ENCODE measurements around the gene PLXNB3.

- no peak for TF ChIP-seq CTCF (IDR thresholded peaks at IDR 0.05; ENCODE audit: poor library complexity, severe bottlenecking)
- TF ChIP-seq POLR2AphosphoS5 (IDR thresholded peaks at IDR 0.05): no peak
- no peak for TF ChIP-seq MXI1 (conservative IDR thresholded peaks at IDR 0.05; ENCODE audit: poor library complexity, severe bottlenecking)
- TF ChIP-seq EP300 (conservative IDR thresholded peaks at IDR 0.05; ENCODE audit: poor library complexity, severe bottlenecking): no peak
- TF ChIP-seq EZH2 (IDR thresholded peaks at IDR 0.05; ENCODE audit: borderline replicate concordance, insufficient read depth, low read length, poor library complexity, severe bottlenecking): no peak
- TF ChIP-seq TAF1 (IDR thresholded peaks at IDR 0.05; ENCODE audit: low read depth): no peak
- TF ChIP-seq REST (IDR thresholded peaks at IDR 0.05; ENCODE audit: borderline replicate concordance): no peak
- TF ChIP-seq SMC3 (conservative IDR thresholded peaks at IDR 0.05; ENCODE audit: poor library complexity): no peak
- no peak for TF ChIP-seq RAD21 (conservative IDR thresholded peaks at IDR 0.05)
Observed at GRCh38 chrX:153780678-153781427, 16.8 kb downstream of the PLXNB3 start, which contains the start of gene SRPK3.

Data from neural cell (in vitro differentiated cells).